ENCODE results near the gene PASK.

PASK gene

DNA sequence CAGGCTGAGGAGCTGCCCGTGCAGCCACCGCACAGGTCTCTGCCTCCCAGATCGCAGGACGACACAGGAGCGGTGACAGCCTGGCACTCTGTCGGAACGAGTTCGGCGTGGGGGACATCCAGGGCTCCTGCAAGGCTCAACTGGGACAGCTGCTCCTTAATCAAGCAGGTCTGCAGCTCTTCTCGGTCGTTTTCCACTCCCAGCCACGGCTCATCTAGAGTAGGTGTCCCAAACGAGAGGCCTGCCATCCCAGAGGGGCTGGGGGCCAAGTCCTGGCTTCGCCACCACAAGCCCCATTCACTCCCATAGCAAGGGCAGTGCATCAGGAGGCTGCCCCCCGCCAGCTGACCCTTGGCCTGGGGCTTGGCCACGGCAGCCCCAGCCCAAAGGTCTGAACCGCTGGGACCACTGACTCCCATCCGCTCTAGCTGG is 22.5 kb downstream of the PASK start:
- no peak for DNase-seq (ENCODE audit: low read depth, low spot score)

DNA sequence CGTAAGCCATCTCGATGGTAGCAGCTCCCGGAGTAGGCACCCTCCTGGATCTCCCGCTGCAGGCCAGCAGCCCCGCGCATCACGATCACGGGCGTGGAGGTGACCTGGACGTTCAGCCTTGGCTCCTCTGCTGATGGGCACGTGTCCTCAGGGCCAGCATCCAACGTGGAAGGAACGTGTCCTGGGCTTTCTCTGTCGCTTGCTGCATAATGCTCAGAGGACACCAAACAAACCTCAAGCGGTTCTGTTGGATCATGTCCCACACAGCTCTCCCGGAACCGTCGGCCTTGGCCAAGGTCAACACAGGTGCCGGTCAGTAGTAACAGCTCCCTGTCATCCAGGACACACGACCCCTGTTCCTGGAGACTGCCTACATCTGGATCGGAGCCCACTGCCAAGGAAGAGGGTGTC is 23.1 kb downstream of the PASK start:
- DNase-seq (ENCODE audit: low read depth, low spot score), result no peak

DNA sequence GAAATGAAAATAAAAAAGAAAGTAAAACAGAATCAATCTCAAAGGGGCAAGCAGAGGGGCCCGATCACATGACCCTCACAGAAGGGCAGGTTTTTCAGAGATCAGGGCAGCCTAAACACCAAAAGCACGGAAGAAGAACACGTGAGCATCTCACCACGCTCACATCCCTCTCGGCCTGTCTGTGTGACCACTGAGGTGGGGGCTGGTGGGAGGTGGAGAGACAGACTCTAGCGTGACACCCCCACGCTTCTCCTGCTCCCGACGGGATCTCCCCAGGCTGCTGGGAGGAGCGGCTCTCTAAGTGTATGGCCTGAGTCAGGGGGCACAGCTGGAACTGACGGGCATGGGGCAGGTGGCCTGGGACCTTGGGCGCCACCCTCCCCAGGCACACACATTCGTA is 23.6 kb downstream of the PASK start:
- no peak for DNase-seq (ENCODE audit: low read depth, low spot score)

DNA sequence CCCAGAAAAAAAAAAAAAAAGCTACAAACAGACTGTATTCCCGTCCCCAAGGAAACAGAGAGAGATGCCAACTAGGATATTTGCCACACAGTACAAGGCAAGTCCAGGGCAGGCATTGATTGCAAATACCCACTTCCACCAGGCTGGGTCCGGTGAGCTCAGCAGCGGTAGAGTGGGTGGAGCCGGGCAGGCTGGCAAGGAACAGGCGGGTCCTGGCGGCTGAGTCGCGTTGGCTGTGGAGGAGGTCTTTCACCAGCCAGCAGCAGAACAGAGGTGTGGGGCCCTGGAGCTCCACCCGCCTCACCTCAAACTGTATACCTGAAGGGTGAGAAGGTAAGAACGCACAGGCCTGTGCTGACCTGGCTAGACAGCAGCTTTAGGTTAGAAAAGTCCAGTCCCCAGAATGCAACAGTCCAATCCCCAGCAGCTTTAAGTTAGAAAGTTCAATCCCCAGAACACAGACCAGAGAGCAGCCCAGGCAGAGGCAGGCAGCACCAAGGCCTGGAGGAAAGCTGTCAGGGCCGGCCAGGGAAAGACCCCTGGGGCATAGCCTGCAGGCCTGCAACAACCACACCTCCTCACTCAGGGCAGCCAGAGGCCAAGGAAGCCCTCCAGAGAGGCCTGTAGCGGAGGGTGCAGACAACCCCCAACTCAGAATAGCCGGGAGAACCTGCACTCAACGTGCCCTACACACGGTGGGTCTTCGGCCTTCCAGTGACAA is 25.3 kb downstream of the PASK start:
- DNase-seq (ENCODE audit: low read depth, low spot score), result no peak

DNA sequence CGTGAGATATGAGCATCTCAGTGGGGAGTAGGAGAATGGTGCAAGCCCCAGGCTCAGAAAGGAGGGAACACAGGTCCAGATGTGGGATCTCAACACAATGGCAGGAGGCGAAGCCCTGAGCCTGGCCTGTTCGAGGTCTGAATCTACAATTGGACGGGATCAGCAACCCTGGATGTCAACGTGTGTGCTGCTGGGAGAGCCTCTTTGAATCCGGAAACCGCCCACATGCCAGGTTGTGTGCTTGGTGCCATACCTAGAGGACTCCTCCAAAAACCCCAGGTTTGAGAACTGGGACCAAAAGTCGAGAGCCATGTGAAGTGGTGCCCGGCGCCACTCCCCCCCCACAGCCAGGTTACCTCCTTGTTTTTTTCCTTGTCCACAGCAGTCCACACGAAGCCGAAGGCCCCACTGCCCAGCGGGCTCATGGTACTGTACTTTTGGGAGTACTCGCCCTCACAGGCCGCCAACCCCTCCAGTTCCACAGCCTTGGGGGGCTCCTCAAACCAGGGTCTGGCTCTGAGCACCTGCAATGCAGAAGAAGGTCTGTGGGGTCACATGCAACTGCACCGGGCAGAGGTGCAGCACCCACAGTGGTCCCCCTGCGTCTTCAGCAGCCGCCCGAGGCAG is 26.8 kb downstream of the PASK start:
- DNase-seq (ENCODE audit: low read depth, low spot score), result no peak

DNA sequence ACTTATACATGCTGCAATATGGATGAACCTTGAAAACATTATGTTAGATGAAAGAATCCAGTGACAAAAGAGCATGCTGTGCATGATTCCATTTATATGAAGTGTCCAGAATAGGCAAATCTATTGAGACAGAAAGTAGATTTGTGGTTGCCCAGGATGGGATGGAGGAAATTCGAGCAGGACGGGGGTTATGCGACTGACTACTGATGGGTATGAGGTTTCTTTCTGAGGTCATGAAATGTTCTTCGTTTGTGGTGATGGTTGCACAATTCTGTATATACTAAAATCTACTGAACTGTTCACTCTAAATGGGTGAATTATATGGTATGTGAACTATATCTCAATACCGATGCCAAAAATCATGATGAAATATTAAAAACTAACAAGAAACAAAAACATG is 28.3 kb downstream of the PASK start:
- no peak for DNase-seq (ENCODE audit: low read depth, low spot score)

DNA sequence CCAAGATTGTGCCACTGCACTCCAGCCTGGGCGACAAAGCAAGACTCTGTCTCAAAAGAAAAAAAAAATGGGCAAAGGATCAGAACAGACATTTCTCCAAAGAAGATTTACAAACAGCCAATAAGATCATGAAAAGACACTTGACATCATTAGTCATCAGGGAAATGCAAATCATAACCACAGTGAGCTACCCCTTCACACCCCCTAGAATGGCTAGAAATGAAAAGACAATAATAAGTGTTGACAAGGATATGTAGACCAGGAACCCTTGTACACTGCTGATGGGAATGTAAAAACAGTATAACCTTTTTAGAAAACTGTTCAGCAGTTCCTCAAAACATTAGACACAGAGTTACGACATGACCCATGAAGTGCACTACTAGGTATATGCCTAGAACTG is 28.8 kb downstream of the PASK start:
- no peak for DNase-seq (ENCODE audit: low read depth, low spot score)

DNA sequence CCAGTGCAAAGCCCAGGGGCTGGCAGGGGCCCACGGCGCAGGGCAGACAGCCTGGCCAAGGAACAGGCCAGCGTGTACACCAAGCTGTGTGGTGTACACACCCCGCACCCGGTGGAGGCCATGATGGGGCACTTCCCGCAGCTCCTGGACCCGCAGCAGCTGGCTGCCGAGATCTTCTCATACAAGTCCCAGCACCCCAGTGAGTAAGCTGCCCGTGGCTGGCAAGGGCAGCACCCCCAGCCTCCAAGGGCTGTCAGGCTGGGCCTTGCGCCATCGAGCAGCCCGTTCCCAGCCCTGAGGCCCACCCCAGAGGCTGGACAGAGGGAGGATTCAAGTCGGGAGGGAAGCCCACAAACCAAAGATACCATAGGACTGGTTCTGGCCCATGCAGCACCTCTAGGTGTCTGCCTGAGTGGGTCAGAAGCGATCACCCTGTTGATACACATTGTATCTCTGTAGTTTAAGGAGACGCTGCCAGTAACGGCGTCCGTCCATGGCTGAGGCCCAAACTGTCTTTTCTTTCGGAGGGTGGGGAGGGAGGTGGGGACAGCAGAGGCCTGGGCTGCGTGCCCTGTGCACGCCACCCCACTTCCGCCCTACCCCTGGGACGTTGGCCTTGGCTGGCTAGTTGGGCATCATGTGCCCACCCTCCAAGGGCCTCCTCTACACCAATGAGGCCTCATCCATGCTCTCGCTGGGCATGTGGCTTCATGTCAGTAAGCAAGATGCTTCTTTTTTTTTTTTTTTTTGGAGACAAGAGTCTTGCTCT is 30.4 kb downstream of the PASK start:
- no peak for DNase-seq (ENCODE audit: low read depth, low spot score)

DNA sequence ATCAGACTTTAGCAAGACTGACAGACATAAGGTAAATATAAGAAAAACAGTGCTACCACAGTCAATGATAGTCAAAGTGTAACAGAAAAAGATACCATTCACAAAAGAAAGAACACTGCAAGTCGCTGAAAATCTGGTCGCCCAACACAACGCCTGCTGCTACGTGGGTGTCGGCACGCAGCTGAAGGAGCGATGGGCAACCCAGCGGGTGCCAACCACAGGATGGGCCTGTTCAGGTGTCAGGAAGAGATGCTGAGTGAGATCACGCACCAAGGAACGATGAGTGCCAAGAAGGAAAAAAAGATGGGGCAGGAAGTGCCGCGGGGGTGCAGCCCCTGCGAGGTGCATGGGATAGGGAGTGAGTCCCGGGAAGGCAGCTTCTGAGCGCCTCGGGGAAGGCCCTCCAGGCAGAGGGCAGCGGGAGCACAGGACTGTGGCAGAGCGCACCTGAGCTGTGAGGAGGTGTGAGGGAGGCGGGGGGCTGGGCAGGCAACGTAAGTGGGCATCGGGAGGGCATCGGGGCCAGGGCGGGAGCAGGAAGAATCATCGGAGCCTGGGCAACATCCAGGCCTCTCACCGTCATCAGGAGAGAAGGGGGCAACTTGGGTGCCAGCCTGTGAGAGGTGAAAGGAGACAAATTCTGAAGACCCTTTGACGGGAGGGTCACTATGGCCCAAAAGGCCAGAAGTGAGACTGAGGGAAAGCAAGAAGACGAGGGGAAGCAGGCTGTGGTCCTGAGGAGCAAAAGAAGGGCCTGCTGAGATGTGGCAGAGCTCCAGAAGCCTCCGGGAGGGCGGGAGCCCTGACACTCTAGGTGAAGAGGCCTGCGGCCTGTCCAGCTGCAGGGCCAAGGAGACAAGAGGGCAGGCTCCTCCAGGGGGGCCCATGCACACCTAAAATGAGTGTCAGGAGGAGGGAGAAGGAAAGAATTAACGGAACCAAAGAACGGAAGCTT is 32.4 kb downstream of the PASK start:
- no peak for DNase-seq (ENCODE audit: low read depth, low spot score)

DNA sequence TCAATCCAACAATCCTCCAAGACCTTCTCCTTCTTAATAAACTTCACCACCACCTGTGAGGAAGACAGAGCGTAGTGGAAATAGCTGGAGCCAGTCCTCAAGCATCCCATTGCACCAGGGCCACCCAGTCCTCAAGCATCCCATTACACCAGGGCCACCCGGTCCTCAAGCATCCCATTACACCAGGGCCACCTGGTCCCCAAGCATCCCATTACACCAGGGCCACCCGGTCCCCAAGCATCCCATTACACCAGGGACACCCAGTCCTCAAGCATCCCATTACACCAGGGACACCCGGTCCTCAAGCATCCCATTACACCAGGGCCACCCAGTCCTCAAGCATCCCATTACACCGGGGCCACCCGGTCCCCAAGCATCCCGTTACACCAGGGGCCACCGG is 33.9 kb downstream of the PASK start:
- no peak for DNase-seq (ENCODE audit: low read depth, low spot score)

DNA sequence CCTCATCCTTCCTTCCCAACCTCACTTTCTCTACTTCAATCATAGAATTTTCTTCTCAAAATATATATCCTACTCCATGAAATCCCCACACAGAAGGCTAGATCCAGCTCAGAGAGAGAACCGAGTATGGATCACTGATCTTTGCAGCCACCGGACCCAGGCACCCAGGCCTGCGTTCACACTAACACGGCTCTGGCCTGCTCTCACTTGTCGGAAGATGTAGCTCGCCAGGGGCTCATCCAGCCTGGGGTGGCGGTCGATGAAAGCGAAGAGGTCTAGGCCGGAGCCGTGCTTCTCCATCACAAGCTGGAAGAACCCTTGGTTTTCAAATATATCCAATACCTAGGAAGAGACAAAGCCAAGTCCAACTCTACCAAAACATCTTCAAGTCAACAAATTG is 34.4 kb downstream of the PASK start:
- DNase-seq (ENCODE audit: low read depth, low spot score), result no peak

DNA sequence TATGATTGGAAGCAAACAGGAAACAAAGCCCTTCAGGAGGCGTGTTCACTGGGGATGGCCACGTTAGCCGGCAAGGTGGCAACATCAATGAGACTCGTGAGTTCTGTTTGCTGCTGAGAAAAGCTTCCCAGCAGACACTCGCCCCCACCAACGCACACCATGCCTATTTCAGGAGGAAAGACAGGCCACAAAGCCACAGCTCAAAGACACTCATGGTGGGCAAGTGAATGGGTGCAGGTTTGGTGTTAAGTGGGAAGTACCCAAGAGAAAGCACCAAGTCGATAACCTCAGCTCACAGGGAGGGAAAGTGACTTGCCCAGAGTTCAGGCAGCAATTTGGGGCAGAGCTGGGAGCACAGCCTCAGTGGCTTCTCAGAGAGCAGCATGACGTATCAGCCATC is 36.7 kb downstream of the PASK start:
- DNase-seq (ENCODE audit: low read depth, low spot score), result no peak

DNA sequence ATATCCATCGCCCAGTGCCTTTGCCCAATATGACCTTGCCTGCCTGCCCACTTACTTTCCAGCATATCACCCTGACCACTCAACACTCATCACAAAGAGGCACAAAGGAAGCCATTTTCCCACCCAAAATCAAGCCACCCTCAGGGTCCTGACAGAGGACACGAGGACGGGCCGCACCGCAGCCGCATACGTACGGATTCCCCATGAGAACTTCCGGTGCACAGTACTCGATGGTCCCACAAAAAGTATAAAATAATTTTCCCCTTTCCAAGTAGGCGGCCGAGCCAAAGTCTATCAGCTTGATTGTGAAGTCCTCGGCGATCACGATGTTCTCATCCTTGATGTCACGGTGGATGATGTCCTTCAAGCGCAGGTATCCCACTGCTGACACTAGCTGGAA is 37.2 kb downstream of the PASK start:
- no peak for DNase-seq (ENCODE audit: low read depth, low spot score)

DNA sequence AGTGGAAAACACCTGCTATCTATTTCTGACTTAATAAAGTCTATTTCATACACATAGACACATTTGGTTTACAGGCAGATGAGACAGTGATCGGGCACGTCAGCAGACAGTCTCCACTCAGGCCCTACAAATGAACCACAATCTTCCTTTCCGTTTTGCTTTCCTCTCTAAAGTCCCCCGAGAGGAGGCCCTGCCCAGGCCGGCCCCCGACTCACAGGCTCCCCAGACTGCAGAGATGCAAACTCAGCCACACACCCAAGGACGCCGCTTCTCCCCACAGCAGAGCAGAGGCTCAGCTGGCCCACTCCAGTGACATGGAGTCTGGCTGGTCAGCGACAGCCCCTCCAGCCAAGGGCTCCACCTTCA is 37.8 kb downstream of the PASK start:
- DNase-seq (ENCODE audit: low read depth, low spot score), result no peak

DNA sequence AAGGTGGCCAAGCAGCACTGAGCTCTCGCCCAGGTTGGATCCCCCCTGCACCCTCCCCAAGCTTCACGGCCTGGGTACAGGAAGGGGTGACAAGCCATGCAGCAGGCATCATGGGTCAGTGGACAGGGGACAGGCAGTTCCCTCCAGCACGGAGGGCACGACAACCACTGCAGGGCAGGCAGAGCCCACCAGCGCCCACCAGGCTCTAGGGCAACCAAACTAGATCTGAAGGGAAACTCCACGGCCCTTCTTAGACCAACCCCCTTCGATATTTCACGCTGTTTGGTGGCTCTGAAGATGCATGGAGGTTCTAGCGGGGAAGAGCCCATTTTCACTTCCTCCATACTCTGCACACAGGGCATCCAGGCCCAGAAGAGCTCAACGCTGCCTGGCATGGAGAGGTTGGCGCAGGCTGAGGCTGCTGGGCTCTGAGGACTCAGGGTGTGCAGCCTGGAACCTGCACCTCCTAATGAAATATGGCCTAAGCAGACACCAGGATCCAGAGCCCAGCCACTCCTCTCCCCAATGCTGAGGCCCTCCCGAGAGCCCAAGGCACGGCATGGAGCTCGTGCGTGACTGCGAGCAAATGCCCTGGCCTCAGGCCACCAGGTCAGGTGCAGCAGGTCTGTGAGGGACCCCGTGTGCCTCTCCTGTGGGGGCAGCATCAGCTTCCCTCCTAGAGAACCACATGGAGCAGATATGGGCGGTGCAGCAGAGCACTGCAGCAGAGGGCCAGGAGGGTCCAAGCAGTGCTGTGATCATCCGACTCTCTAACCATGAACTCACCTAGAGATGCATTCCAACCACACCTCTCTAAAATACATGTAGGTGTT is 38.4 kb downstream of the PASK start:
- no peak for DNase-seq (ENCODE audit: low read depth, low spot score)

DNA sequence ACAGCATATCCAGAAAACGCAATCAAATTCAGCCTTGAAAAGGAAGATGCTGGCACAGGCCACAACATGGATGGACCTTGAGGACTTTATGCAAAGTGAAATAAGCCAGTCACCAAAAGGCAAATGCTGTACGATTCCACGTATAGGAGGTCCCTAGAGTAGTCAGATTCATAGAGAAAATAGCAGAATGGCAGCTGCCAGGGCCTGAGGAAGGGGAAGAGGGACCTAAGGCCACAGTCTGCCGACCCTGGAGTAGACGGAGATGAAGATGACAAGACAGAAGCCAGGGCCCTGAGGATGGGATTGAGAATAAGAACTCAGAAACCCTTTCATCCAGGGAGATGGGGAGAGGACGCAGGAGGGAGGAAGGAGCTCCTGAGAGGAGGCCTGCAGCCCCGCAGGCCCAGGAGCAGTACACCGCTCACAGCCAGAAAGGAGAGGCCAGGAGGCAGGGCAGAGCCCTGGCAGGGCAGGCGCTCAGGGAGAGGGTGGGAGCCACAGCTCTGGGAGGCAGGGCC is 39.1 kb downstream of the PASK start:
- no peak for DNase-seq (ENCODE audit: low read depth, low spot score)

DNA sequence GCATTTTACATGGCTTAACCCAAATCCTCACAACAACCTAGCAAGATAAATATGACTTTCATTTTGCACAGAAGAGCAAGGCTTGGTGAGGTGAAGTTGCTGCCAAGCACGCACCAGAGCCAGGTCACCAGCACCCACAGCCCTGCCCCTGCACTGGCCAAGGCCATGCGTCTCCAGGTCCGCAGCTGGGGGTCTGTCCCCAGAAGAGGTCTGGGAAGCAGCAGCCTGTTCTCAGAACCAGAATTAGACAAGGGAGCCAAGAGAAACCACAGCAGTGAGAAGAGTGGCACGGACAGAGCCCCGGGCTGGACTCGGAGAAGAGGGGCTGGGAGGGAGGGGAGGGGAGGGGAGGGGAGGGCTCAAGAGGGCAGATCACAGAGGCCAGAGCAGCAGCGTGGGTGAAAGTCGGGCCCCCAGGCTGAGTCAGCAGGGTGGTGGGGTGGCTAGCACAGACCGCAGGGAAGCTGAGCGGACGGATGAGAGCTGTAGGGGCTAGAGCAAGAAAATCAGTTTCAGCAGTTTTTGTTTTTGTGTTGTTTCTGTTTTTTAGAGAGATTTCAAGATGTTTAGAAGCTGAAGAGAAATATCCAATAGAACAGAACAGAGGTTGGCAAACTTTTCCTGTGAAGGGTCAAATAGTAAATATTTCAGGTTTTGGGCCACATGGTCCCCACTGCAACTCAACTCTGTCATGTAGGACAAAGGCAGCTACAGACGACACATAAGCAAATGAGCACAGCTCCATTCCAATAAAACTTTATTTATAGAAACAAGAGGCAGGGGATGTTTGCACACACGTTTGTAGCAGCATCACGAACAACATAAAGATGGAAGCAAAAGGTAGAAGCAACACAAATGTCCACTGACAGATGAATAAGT is 39.8 kb downstream of the PASK start:
- DNase-seq (ENCODE audit: low read depth, low spot score), result no peak

DNA sequence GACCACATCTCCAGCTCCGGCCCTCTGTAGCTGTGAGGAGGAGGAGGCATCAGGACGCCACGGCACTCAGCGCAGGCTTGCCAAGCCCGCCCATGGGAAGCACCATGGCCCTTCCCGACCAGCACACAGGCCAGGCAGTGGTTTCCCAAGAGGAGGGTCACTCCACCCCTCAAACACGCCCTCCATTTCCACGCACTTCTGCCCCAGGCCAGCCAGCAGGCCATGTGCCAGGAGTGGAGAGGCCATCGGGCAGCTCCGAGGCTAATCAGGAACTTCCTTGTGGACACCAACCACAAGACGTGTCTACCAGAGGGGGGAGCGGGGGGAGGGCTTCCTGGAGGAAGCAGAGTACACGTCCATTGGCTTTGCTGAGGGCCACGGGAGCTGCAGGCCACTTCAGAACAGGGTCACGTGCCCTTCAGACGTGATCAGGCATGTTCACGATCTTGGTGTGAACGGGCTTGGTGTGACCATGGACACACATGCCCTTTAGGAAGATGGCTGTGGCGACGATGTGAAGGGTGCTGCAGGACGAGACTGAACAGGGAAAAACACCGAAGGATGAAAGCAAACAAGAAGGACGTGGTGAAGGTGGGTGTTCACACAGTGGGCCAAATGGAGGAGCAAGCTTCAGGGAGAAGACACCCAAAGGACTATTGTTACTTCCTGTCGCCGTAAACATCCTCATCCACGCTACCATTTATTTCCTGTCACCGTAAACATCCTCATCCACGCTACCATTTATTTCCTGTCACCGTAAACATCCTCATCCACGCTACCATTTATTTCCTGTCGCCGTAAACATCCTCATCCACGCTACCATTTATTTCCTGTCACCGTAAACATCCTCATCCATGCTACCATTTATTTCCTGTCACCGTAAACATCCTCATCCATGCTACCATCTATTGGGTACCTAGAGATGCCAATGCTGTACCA is 40.7 kb downstream of the PASK start:
- no peak for DNase-seq (ENCODE audit: low read depth, low spot score)

Data from iPS DF 19.7 (cell line).